ENCODE results near the gene WDR89. TPM values are rescaled to one million over a fixed set of nuclear protein-coding genes. Genes with fewer than 3 reads are reported as not detected.
"Not testable (repeated sequence)": the region's sequence is repeated elsewhere in the genome, so short reads cannot be mapped to it uniquely, and the experiment has no call there.

WDR89 gene
- total and polyA plus RNA-seq, 2 donors, result 17.0 to 21.0 TPM

DNA sequence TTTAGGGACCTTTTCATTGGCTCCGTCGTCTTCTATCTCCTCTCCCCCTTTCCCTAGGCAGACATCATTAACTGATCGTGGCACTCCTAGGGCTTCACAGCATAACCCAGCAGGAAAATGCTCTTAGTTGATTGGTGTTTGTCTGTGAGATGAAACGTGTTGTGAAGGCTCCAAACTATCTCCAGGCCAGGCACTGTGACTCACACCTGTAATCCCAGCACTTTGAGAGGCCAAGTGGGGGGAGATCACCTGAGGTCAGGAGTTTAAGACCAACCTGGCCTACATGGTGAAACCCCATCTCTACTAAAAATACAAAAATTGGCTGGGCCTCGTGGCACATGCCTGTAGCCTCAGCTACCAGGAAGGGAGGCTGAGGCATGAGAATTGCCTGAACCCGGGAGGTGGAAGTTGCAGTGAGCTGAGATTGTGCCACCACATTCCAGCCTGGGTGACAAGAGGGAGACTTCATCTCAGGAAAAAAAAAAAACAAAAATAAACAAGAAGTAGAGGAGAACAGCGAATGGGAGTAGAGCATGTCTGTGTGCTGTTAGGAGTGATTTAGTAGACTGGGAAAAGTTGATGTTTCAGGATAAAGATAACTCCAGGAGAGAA lies 32.3 kb upstream of the WDR89 start:
- peaks cover 0 to 3% of the 10 kb centered on the region in 2 donors for H3K36me3 ChIP-seq (ENCODE audit: control insufficient read depth in 2 of 2, insufficient read depth in 2 of 2, low read length in 1 of 2)
- H3K27me3 ChIP-seq (ENCODE audit: control insufficient read depth in 2 of 2, insufficient read depth in 1 of 2, low read length in 1 of 2), result no peaks in the 10 kb centered on the region
- 98% methylated on average over 7 of the region's 7 CpGs for WGBS
- H3K27ac ChIP-seq (ENCODE audit: low read depth in 1 of 2, low read length in 1 of 2), result no peak overlapping the region
- DNase-seq (ENCODE audit: low read depth in 6 of 9, low spot score in 9 of 9), result no peak
- no peaks in the 10 kb centered on the region for H3K9me3 ChIP-seq (ENCODE audit: control insufficient read depth in 2 of 2, insufficient read depth in 1 of 2, low read length in 1 of 2)
- H3K4me1 ChIP-seq (ENCODE audit: control insufficient read depth in 2 of 2, insufficient read depth in 2 of 2, low read length in 2 of 2), result peaks cover 2 to 9% of the 10 kb centered on the region in 2 donors
- no peak overlapping the region for H3K4me3 ChIP-seq (ENCODE audit: low read length in 2 of 2)

DNA sequence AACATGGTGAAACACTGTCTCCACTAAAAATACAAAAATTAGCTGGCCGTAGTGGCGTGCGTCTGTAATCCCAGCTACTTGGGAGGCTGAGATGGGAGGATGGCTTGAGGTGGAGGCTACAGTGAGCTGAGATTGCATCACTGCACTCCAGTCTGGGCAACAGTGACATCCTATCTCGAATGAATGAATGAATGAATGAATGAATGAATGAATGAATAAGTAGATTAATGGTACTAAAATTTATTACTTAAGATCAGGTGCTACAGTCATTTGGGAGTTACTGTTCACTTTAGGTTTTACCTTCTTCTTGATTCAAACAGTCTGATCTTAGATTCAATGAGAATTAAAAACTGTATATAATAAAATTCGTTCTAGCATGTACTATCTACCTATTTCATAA lies 31.6 kb upstream of the WDR89 start:
- 93% methylated on average over 5 of the region's 5 CpGs for WGBS
- Histone ChIP-seq H3K27me3 (ENCODE audit: control insufficient read depth in 2 of 2, insufficient read depth in 1 of 2, low read length in 1 of 2) (no peaks in the 10 kb centered on the region), H3K4me1 (ENCODE audit: control insufficient read depth in 2 of 2, insufficient read depth in 2 of 2, low read length in 2 of 2) (peaks cover 2 to 9% of the 10 kb centered on the region in 2 donors)

DNA sequence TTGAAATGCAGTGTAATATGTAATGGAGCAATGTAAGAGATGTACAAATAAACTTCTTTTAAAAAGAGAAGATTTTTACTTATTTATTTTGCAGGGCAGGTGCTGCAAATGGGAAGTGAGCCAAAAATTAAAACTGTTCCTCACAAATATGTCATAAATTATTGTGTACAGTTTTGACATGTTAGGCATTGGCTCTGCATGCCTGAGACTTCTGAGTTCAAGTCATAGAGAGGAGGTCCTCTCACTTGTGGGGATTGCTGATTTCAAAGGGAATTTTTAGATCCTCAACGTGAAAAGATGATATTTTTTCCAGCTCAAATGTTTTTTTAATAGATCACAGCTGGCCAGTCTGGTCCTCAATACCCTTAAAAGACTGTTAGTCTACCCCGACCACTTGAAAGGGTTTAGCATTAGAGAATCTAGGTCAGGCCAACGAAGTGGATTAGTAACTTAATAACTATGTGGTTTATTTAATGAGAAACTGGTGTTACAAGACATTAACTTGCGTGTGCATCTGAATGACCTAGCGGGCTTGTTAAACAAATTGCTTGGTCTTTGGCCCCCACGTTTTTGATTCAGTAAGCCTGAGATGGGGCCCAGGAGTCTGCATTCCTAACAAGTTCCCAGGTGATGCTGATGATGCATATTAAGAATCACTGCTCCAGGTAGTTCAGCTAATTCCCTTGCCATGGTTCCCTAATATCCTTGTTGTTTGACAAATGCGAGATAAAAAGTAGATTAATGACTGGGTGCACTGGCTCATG lies 30.9 kb upstream of the WDR89 start:
- no peak for DNase-seq (ENCODE audit: low read depth in 6 of 9, low spot score in 9 of 9)
- 88% methylated on average over 7 of the region's 7 CpGs for WGBS

More for the DNA sequence above, 31.6 kb upstream of the WDR89 start:
- Histone ChIP-seq H3K4me3 (ENCODE audit: low read length in 2 of 2) (no peak overlapping the region), H3K9me3 (ENCODE audit: control insufficient read depth in 2 of 2, insufficient read depth in 1 of 2, low read length in 1 of 2) (no peaks in the 10 kb centered on the region), H3K36me3 (ENCODE audit: control insufficient read depth in 2 of 2, insufficient read depth in 2 of 2, low read length in 1 of 2) (peaks cover 0 to 3% of the 10 kb centered on the region in 2 donors), H3K27ac (ENCODE audit: low read depth in 1 of 2, low read length in 1 of 2) (no peak overlapping the region)
- DNase-seq (ENCODE audit: low read depth in 6 of 9, low spot score in 9 of 9), result no peak

DNA sequence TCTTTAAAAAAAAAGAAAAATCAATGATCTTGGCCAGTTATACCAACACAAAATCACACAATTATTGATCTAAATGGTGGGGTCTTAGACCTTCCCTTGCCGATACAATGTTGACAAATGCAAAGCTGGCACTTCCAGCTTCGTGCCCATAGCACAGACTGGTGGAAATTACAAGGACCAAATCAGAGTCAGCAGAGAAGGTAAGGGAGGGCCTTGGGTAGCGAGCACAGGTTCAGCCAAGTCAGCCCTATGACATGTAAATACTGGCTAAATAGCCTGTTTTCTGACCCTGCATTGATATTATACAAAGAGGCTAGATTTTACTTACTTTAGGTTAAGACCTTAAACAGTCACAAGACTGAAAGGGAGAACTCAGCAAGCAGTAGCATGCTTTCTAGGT lies 30.3 kb upstream of the WDR89 start:
- Histone ChIP-seq H3K4me1 (ENCODE audit: control insufficient read depth in 2 of 2, insufficient read depth in 2 of 2, low read length in 2 of 2) (no peaks in the 10 kb centered on the region), H3K36me3 (ENCODE audit: control insufficient read depth in 2 of 2, insufficient read depth in 2 of 2, low read length in 1 of 2) (peaks cover 0 to 3% of the 10 kb centered on the region in 2 donors), H3K4me3 (ENCODE audit: low read length in 2 of 2) (no peak overlapping the region), H3K9me3 (ENCODE audit: control insufficient read depth in 2 of 2, insufficient read depth in 1 of 2, low read length in 1 of 2) (no peaks in the 10 kb centered on the region), H3K27me3 (ENCODE audit: control insufficient read depth in 2 of 2, insufficient read depth in 1 of 2, low read length in 1 of 2) (no peaks in the 10 kb centered on the region), H3K27ac (ENCODE audit: low read depth in 1 of 2, low read length in 1 of 2) (no peak overlapping the region)
- WGBS, result 98% methylated on average over 3 of the region's 3 CpGs
- no peak for DNase-seq (ENCODE audit: low read depth in 6 of 9, low spot score in 9 of 9)

More for the DNA sequence above, 30.9 kb upstream of the WDR89 start:
- Histone ChIP-seq H3K4me3 (ENCODE audit: low read length in 2 of 2) (no peak overlapping the region), H3K36me3 (ENCODE audit: control insufficient read depth in 2 of 2, insufficient read depth in 2 of 2, low read length in 1 of 2) (peaks cover 0 to 3% of the 10 kb centered on the region in 2 donors), H3K27ac (ENCODE audit: low read depth in 1 of 2, low read length in 1 of 2) (no peak overlapping the region), H3K9me3 (ENCODE audit: control insufficient read depth in 2 of 2, insufficient read depth in 1 of 2, low read length in 1 of 2) (no peaks in the 10 kb centered on the region), H3K4me1 (ENCODE audit: control insufficient read depth in 2 of 2, insufficient read depth in 2 of 2, low read length in 2 of 2) (peaks cover 0 to 2% of the 10 kb centered on the region in 2 donors), H3K27me3 (ENCODE audit: control insufficient read depth in 2 of 2, insufficient read depth in 1 of 2, low read length in 1 of 2) (no peaks in the 10 kb centered on the region)

DNA sequence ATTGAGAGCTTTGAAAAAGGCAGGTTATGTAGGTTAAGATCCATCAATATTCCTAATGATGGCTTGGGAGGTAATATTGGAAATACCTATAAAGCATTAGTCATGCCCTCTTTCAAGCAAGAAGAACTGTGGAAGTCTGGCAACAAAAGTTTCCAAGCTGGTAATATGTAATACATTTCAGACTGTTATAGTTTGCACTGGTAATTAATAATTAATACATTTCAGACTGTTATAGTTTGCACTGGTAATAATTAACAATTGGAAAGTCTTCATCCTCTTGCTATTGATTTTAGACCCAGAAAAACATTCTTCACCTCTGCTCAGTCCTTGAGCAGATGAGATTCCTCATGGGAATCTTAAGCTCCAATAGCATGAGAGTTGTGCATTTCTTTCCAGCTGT lies 29.0 kb upstream of the WDR89 start:
- Histone ChIP-seq H3K9me3 (ENCODE audit: control insufficient read depth in 2 of 2, insufficient read depth in 1 of 2, low read length in 1 of 2) (no peaks in the 10 kb centered on the region), H3K27ac (ENCODE audit: low read depth in 1 of 2, low read length in 1 of 2) (no peak overlapping the region), H3K27me3 (ENCODE audit: control insufficient read depth in 2 of 2, insufficient read depth in 1 of 2, low read length in 1 of 2) (no peaks in the 10 kb centered on the region)

DNA sequence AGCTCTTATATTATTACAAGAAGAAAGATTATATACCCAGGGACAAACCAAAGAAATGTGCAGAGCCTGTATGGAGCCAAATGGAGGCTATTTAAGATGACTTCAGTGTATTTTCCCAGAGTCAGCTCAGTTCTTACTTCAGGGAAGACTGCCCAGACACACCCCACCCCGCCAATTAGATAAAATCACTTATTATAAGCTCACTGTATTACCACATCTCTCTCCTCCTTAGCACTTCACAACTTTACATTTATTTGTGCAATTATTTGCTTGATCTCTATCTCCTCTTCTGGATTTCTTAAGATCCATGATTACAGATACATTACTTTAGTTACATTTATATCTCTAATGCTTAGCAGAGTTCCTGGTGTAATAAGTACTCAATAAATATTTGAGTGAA lies 24.7 kb upstream of the WDR89 start:
- 98% methylated on average over 1 of the region's 1 CpG for WGBS
- Histone ChIP-seq H3K4me1 (ENCODE audit: control insufficient read depth in 2 of 2, insufficient read depth in 2 of 2, low read length in 2 of 2) (no peaks in the 10 kb centered on the region), H3K36me3 (ENCODE audit: control insufficient read depth in 2 of 2, insufficient read depth in 2 of 2, low read length in 1 of 2) (no peaks in the 10 kb centered on the region)

More for the DNA sequence above, 29.0 kb upstream of the WDR89 start:
- Histone ChIP-seq H3K4me3 (ENCODE audit: low read length in 2 of 2) (no peak overlapping the region), H3K4me1 (ENCODE audit: control insufficient read depth in 2 of 2, insufficient read depth in 2 of 2, low read length in 2 of 2) (no peaks in the 10 kb centered on the region), H3K36me3 (ENCODE audit: control insufficient read depth in 2 of 2, insufficient read depth in 2 of 2, low read length in 1 of 2) (no peaks in the 10 kb centered on the region)
- no peak for DNase-seq (ENCODE audit: low read depth in 6 of 9, low spot score in 9 of 9)

DNA sequence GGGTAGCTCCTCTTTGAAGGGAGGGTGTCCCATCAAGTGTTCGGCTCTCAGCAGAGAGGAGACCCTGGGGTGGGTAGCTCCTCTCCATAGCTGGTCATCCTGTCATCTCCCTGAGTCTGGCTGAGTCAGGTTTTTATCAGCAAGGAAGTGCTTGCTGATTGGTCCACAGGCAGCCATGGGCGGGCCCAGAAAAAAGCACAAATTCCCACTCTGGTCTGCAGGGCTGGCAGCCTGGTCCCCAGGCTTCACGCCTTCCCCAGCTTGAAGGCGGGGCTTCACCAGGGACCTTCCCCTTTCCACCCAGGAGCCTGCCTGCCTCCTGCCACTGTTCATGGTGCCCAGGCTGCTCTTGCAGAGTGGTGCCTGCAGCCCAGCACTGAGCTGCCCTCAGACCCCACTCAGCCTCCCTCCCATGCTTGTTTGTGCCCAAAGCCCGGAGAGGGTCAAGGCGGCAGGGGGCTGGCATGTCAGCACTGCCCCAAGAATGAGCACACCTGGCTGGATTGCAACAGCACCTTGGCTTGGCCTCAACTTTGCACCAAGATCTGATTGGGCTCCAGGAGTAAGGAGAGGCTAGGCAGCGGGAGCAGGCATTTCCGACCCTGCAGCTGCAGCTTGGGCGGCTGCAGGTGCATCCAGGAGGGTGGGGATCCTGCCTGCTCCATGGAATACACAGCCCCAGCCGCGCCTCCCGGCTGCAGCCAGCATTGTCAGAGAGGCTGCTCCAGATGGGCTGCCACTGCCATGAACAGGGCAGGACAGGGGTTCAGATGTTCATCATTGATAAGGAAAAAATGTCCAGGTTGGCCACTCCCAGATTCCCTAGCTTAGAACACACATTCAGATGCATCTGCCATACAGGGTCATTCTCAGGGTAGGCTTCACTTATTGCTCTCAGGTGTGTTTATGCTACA lies 22.0 kb upstream of the WDR89 start:
- WGBS, result 97% methylated on average over 12 of the region's 12 CpGs
- Histone ChIP-seq H3K4me1 (ENCODE audit: control insufficient read depth in 2 of 2, insufficient read depth in 2 of 2, low read length in 2 of 2) (no peaks in the 10 kb centered on the region), H3K4me3 (ENCODE audit: low read length in 2 of 2) (no peak overlapping the region), H3K27me3 (ENCODE audit: control insufficient read depth in 2 of 2, insufficient read depth in 1 of 2, low read length in 1 of 2) (no peaks in the 10 kb centered on the region), H3K27ac (ENCODE audit: low read depth in 1 of 2, low read length in 1 of 2) (no peak overlapping the region), H3K9me3 (ENCODE audit: control insufficient read depth in 2 of 2, insufficient read depth in 1 of 2, low read length in 1 of 2) (peaks cover 0 to 8% of the 10 kb centered on the region in 2 donors), H3K36me3 (ENCODE audit: control insufficient read depth in 2 of 2, insufficient read depth in 2 of 2, low read length in 1 of 2) (peaks cover 0 to 2% of the 10 kb centered on the region in 2 donors)
- DNase-seq (ENCODE audit: low read depth in 6 of 9, low spot score in 9 of 9), result no peak

More for the DNA sequence above, 24.7 kb upstream of the WDR89 start:
- H3K27ac ChIP-seq (ENCODE audit: low read depth in 1 of 2, low read length in 1 of 2), result no peak overlapping the region
- peaks cover 0 to 8% of the 10 kb centered on the region in 2 donors for H3K9me3 ChIP-seq (ENCODE audit: control insufficient read depth in 2 of 2, insufficient read depth in 1 of 2, low read length in 1 of 2)
- H3K4me3 ChIP-seq (ENCODE audit: low read length in 2 of 2), result no peak overlapping the region
- no peak for DNase-seq (ENCODE audit: low read depth in 6 of 9, low spot score in 9 of 9)
- no peaks in the 10 kb centered on the region for H3K27me3 ChIP-seq (ENCODE audit: control insufficient read depth in 2 of 2, insufficient read depth in 1 of 2, low read length in 1 of 2)

DNA sequence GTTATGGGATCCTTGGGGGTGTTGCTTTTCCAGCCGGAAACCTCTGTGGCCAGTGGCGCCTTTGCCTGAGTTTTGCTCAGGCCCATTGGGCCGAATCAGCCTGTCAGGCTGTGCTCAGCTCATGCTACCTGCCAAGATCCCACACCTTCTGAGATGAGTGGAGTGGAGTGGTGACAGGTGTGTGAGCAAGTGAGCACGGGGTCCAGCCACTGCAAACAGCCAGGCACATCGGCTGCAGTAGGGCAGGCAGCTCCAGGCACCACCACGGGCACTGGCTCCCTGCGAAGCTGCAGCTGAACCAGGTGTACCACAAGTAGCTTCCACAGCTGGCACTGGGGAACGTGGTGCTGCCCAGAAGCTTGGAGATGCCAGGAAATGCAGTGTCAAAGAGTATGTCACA lies 21.1 kb upstream of the WDR89 start:
- Histone ChIP-seq H3K36me3 (ENCODE audit: control insufficient read depth in 2 of 2, insufficient read depth in 2 of 2, low read length in 1 of 2) (peaks cover 0 to 4% of the 10 kb centered on the region in 2 donors), H3K27me3 (ENCODE audit: control insufficient read depth in 2 of 2, insufficient read depth in 1 of 2, low read length in 1 of 2) (no peaks in the 10 kb centered on the region), H3K9me3 (ENCODE audit: control insufficient read depth in 2 of 2, insufficient read depth in 1 of 2, low read length in 1 of 2) (peaks cover 0 to 8% of the 10 kb centered on the region in 2 donors), H3K4me3 (ENCODE audit: low read length in 2 of 2) (no peak overlapping the region), H3K4me1 (ENCODE audit: control insufficient read depth in 2 of 2, insufficient read depth in 2 of 2, low read length in 2 of 2) (no peaks in the 10 kb centered on the region), H3K27ac (ENCODE audit: low read depth in 1 of 2, low read length in 1 of 2) (no peak overlapping the region)
- 97% methylated on average over 8 of the region's 8 CpGs for WGBS
- DNase-seq (ENCODE audit: low read depth in 6 of 9, low spot score in 9 of 9), result no peak

DNA sequence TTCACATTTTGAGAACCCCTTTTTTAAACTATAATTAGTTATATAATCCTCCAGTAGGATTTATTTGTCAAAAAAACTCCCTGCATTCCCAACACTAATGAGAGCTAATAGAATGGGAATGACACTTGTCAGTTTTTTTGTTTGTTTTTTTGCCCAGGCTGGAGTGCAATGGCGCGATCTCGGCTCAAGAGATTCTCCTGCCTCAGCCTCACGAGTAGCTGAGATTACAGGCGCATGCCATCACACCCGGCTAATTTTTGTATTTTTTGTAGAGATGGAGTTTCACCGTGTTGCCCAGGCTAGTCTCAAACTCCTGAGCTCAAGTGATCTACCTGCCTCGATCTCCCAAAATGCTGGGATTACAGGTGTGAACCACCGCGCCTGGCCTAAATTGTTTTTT lies 20.2 kb upstream of the WDR89 start:
- not testable (repeated sequence) for DNase-seq (ENCODE audit: low read depth in 6 of 9, low spot score in 9 of 9); H3K27ac ChIP-seq (ENCODE audit: low read depth in 1 of 2, low read length in 1 of 2); H3K4me3 ChIP-seq (ENCODE audit: low read length in 2 of 2); H3K36me3 ChIP-seq (ENCODE audit: control insufficient read depth in 2 of 2, insufficient read depth in 2 of 2, low read length in 1 of 2); H3K9me3 ChIP-seq (ENCODE audit: control insufficient read depth in 2 of 2, insufficient read depth in 1 of 2, low read length in 1 of 2); H3K4me1 ChIP-seq (ENCODE audit: control insufficient read depth in 2 of 2, insufficient read depth in 2 of 2, low read length in 2 of 2); H3K27me3 ChIP-seq (ENCODE audit: control insufficient read depth in 2 of 2, insufficient read depth in 1 of 2, low read length in 1 of 2)
- 99% methylated on average over 10 of the region's 10 CpGs for WGBS

Data from thymus (tissue), 11 donors.